ENCODE measurements around the gene MAML2.
A peak's percentile ranks its signal among the peaks of the same experiment; 100 is the strongest.

Gene MAML2

GRCh38 chr11:96342961-96343711 is at the start of gene MAML2:
Gene MAML2, minus strand, starts transcription at chr11:96343195. Its CDS starts 1,300 bp downstream, at chr11:96341895.
- peak; percentile 95 for DNase-seq

- no peak for DNase-seq
These were observed 48.8 kb upstream of the MAML2 start for GRCh38 chr11:96391698-96392307.

- DNase-seq = no peak
These were observed 47.4 kb upstream of the MAML2 start for GRCh38 chr11:96390488-96390792.

GRCh38 chr11:96389720-96390487 is 46.9 kb upstream of the MAML2 start, which contains the start of the genes CCDC82 and JRKL:
Gene CCDC82, minus strand, starts transcription at chr11:96389912. Its CDS starts 5,165 bp downstream, at chr11:96384747.
Gene JRKL, plus strand, starts transcription at chr11:96390013. Its CDS starts 637 bp downstream, at chr11:96390650.
- DNase-seq = peak; percentile 96

GRCh38 chr11:96388891-96389719 is 46.1 kb upstream of the MAML2 start:
- DNase-seq = peak; percentile 18

- no peak for DNase-seq
These were observed 42.2 kb upstream of the MAML2 start for GRCh38 chr11:96385187-96385586.

GRCh38 chr11:96384156-96384555 is 41.2 kb upstream of the MAML2 start:
- DNase-seq = no peak

- DNase-seq = no peak
These were observed 33.8 kb upstream of the MAML2 start for GRCh38 chr11:96376796-96377195.

GRCh38 chr11:96373826-96374225 is 30.8 kb upstream of the MAML2 start:
- DNase-seq = no peak

- no peak for DNase-seq
These were observed 24.3 kb upstream of the MAML2 start for GRCh38 chr11:96367342-96367741.

GRCh38 chr11:96366024-96366423 is 23.0 kb upstream of the MAML2 start:
- no peak for DNase-seq

- DNase-seq = no peak
These were observed 22.5 kb upstream of the MAML2 start for GRCh38 chr11:96365493-96365892.

- no peak for DNase-seq
These were observed 18.8 kb upstream of the MAML2 start for GRCh38 chr11:96361778-96362177.

GRCh38 chr11:96358321-96358720 is 15.3 kb upstream of the MAML2 start:
- no peak for DNase-seq

- no peak for DNase-seq
These were observed 14.8 kb upstream of the MAML2 start for GRCh38 chr11:96357794-96358193.

- no peak for DNase-seq
These were observed 13.9 kb upstream of the MAML2 start for GRCh38 chr11:96356848-96357247.

GRCh38 chr11:96342014-96342960 is 708 bp downstream of the MAML2 start:
- DNase-seq = peak; percentile 78

GRCh38 chr11:96341211-96342013 is 1.6 kb downstream of the MAML2 start:
- peak; percentile 72 for DNase-seq

GRCh38 chr11:96340555-96340885 is 2.5 kb downstream of the MAML2 start:
- peak; percentile 34 for DNase-seq

GRCh38 chr11:96339706-96340554 is 3.1 kb downstream of the MAML2 start:
- peak; percentile 61 for DNase-seq
